NCI-H524 (cell line): ENCODE data around the gene CAPN14.
"Not testable (repeated sequence)": the region's sequence is repeated elsewhere in the genome, so short reads cannot be mapped to it uniquely, and the experiment has no call there.

Source experiments
- DNase-seq, 2 experiments: peaks; one replicate each; lab custom pipeline; 2025; lab: John Stamatoyannopoulos, UW

Gene CAPN14

GRCh38 chr2:31197166-31197565 lies 20.1 kb downstream of the CAPN14 start:
- DNase-seq = no peak

GRCh38 chr2:31196622-31197021 lies 20.7 kb downstream of the CAPN14 start:
- no peak for DNase-seq

GRCh38 chr2:31193806-31194205 lies 23.5 kb downstream of the CAPN14 start:
- DNase-seq = no peak

GRCh38 chr2:31192851-31193392 lies 24.4 kb downstream of the CAPN14 start:
- DNase-seq = no peak

- DNase-seq = no peak
Measured at GRCh38 chr2:31192396-31192795, 24.9 kb downstream of the CAPN14 start.

- no peak for DNase-seq
Measured at GRCh38 chr2:31191931-31192330, 25.4 kb downstream of the CAPN14 start.

GRCh38 chr2:31190188-31190587 lies 27.1 kb downstream of the CAPN14 start:
- no peak for DNase-seq

GRCh38 chr2:31189141-31189540 lies 28.2 kb downstream of the CAPN14 start:
- DNase-seq = no peak

- DNase-seq = no peak
Measured at GRCh38 chr2:31188131-31188530, 29.2 kb downstream of the CAPN14 start.

- DNase-seq = no peak
Measured at GRCh38 chr2:31187166-31187565, 30.1 kb downstream of the CAPN14 start.

GRCh38 chr2:31183973-31184372 lies 33.3 kb downstream of the CAPN14 start:
- DNase-seq = not testable (repeated sequence)

GRCh38 chr2:31176742-31177141 lies 40.6 kb downstream of the CAPN14 start:
- DNase-seq = peak; percentile 66 to 85

- no peak for DNase-seq
Measured at GRCh38 chr2:31171142-31171541, 46.2 kb downstream of the CAPN14 start.

GRCh38 chr2:31170071-31170698 lies 47.1 kb downstream of the CAPN14 start:
- peak; percentile 46 to 80 for DNase-seq

- no peak for DNase-seq
Measured at GRCh38 chr2:31168291-31168690, 49.0 kb downstream of the CAPN14 start.

GRCh38 chr2:31166925-31167324 lies 50.4 kb downstream of the CAPN14 start:
- no peak for DNase-seq

- peak; percentile 74 to 96 for DNase-seq
Measured at GRCh38 chr2:31163011-31163539, 54.2 kb downstream of the CAPN14 start.

- DNase-seq = no peak
Measured at GRCh38 chr2:31161637-31162036, 55.7 kb downstream of the CAPN14 start.

- peak in 1 of 2 experiments; percentile 49 for DNase-seq
Measured at GRCh38 chr2:31151501-31151900, 65.8 kb downstream of the CAPN14 start.

- DNase-seq = no peak
Measured at GRCh38 chr2:31150120-31150670, 67.1 kb downstream of the CAPN14 start.

GRCh38 chr2:31148514-31148913 lies 68.8 kb downstream of the CAPN14 start:
- DNase-seq = no peak

GRCh38 chr2:31147645-31148044 lies 69.7 kb downstream of the CAPN14 start:
- no peak for DNase-seq

- no peak for DNase-seq
Measured at GRCh38 chr2:31142110-31142509, 75.2 kb downstream of the CAPN14 start.
